Duodenal mucosa (tissue), 2 donors: ENCODE measurements around the gene DPF3.

Experiments used
- H3K27ac ChIP-seq: one replicate; pipeline ENCODE4 v1.7.0; 2013; ENCODE audit warnings: low read depth, low read length
- H3K27me3 ChIP-seq, 2 donors: one replicate each; pipeline ENCODE4 v1.7.0; 2013; ENCODE audit warnings: low read length in 2 of 2, control low read depth in 1 of 2; ENCODE audit not compliant: insufficient read depth in 2 of 2, control insufficient read depth in 1 of 2
- H3K36me3 ChIP-seq, 2 donors: one replicate each; pipeline ENCODE4 v1.7.0; 2013; ENCODE audit warnings: low read length in 2 of 2, control low read depth in 1 of 2; ENCODE audit not compliant: insufficient read depth in 2 of 2, control insufficient read depth in 1 of 2
- H3K4me1 ChIP-seq, 2 donors: one replicate each; pipeline ENCODE4 v1.7.0; 2013; ENCODE audit warnings: low read length in 2 of 2, control low read depth in 1 of 2; ENCODE audit not compliant: insufficient read depth in 2 of 2, control insufficient read depth in 1 of 2
- H3K4me3 ChIP-seq, 2 donors: one replicate each; pipeline ENCODE4 v1.7.0; 2013; ENCODE audit warnings: low read length in 2 of 2, low read depth in 1 of 2
- H3K9ac ChIP-seq, 2 donors: one replicate each; pipeline ENCODE4 v1.7.0; 2013; ENCODE audit warnings: low read length in 2 of 2, low read depth in 1 of 2
- H3K9me3 ChIP-seq, 2 donors: one replicate each; pipeline ENCODE4 v1.7.0; 2013; ENCODE audit warnings: low read length in 2 of 2, control low read depth in 1 of 2; ENCODE audit not compliant: control insufficient read depth in 1 of 2

Gene DPF3

GRCh38 chr14:72590577-72590976 lies 303.3 kb downstream of the DPF3 start:
- Histone ChIP-seq H3K36me3 (no peaks in the 10 kb centered on the region), H3K9ac (no peak overlapping the region), H3K9me3 (no peaks in the 10 kb centered on the region), H3K27me3 (no peaks in the 10 kb centered on the region), H3K4me1 (no peaks in the 10 kb centered on the region), H3K4me3 (no peak overlapping the region), H3K27ac (no peak overlapping the region)

GRCh38 chr14:72589652-72590051 lies 304.2 kb downstream of the DPF3 start:
- no peaks in the 10 kb centered on the region for H3K27me3 ChIP-seq
- no peaks in the 10 kb centered on the region for H3K36me3 ChIP-seq
- H3K27ac ChIP-seq: no peak overlapping the region

GRCh38 chr14:72588521-72588920 lies 305.4 kb downstream of the DPF3 start:
- no peaks in the 10 kb centered on the region for H3K36me3 ChIP-seq
- H3K9ac ChIP-seq: no peak overlapping the region
- H3K4me3 ChIP-seq: no peak overlapping the region
- H3K4me1 ChIP-seq: no peaks in the 10 kb centered on the region
- H3K27me3 ChIP-seq: no peaks in the 10 kb centered on the region
- H3K9me3 ChIP-seq: no peaks in the 10 kb centered on the region
- H3K27ac ChIP-seq: no peak overlapping the region

More at GRCh38 chr14:72589652-72590051, 304.2 kb downstream of the DPF3 start:
- no peak overlapping the region for H3K4me3 ChIP-seq
- no peak overlapping the region for H3K9ac ChIP-seq
- H3K9me3 ChIP-seq: no peaks in the 10 kb centered on the region
- no peaks in the 10 kb centered on the region for H3K4me1 ChIP-seq

GRCh38 chr14:72583316-72584272 lies 310.3 kb downstream of the DPF3 start:
- no peak overlapping the region for H3K27ac ChIP-seq
- H3K36me3 ChIP-seq: no peaks in the 10 kb centered on the region
- H3K9ac ChIP-seq: no peak overlapping the region
- H3K4me1 ChIP-seq: no peaks in the 10 kb centered on the region
- no peaks in the 10 kb centered on the region for H3K9me3 ChIP-seq
- H3K4me3 ChIP-seq: no peak overlapping the region
- H3K27me3 ChIP-seq: no peaks in the 10 kb centered on the region

GRCh38 chr14:72582582-72582981 lies 311.3 kb downstream of the DPF3 start:
- H3K9ac ChIP-seq: no peak overlapping the region
- no peaks in the 10 kb centered on the region for H3K36me3 ChIP-seq
- H3K9me3 ChIP-seq: no peaks in the 10 kb centered on the region
- H3K27me3 ChIP-seq: no peaks in the 10 kb centered on the region
- H3K4me1 ChIP-seq: no peaks in the 10 kb centered on the region
- H3K4me3 ChIP-seq: no peak overlapping the region
- H3K27ac ChIP-seq: no peak overlapping the region

GRCh38 chr14:72578514-72578913 lies 315.4 kb downstream of the DPF3 start:
- Histone ChIP-seq H3K36me3 (no peaks in the 10 kb centered on the region), H3K4me3 (no peak overlapping the region), H3K4me1 (no peaks in the 10 kb centered on the region), H3K27ac (no peak overlapping the region), H3K27me3 (peaks cover 0 to 3% of the 10 kb centered on the region in 2 donors), H3K9ac (no peak overlapping the region), H3K9me3 (no peaks in the 10 kb centered on the region)

GRCh38 chr14:72577521-72577920 lies 316.4 kb downstream of the DPF3 start:
- H3K9me3 ChIP-seq: no peaks in the 10 kb centered on the region
- no peak overlapping the region for H3K4me3 ChIP-seq
- H3K9ac ChIP-seq: no peak overlapping the region
- H3K36me3 ChIP-seq: no peaks in the 10 kb centered on the region
- peaks cover 0 to 3% of the 10 kb centered on the region in 2 donors for H3K27me3 ChIP-seq
- no peaks in the 10 kb centered on the region for H3K4me1 ChIP-seq
- H3K27ac ChIP-seq: no peak overlapping the region

- H3K9me3 ChIP-seq: no peaks in the 10 kb centered on the region
- H3K4me3 ChIP-seq: no peak overlapping the region
- H3K9ac ChIP-seq: no peak overlapping the region
Measured at GRCh38 chr14:72576258-72576657, 317.6 kb downstream of the DPF3 start.

GRCh38 chr14:72574715-72575114 lies 319.2 kb downstream of the DPF3 start:
- no peaks in the 10 kb centered on the region for H3K9me3 ChIP-seq
- no peak overlapping the region for H3K27ac ChIP-seq
- no peak overlapping the region for H3K9ac ChIP-seq
- H3K4me1 ChIP-seq: no peaks in the 10 kb centered on the region
- H3K27me3 ChIP-seq: peaks cover 0 to 3% of the 10 kb centered on the region in 2 donors
- no peak overlapping the region for H3K4me3 ChIP-seq
- no peaks in the 10 kb centered on the region for H3K36me3 ChIP-seq

More at GRCh38 chr14:72576258-72576657, 317.6 kb downstream of the DPF3 start:
- peaks cover 0 to 3% of the 10 kb centered on the region in 2 donors for H3K27me3 ChIP-seq
- no peak overlapping the region for H3K27ac ChIP-seq
- H3K36me3 ChIP-seq: no peaks in the 10 kb centered on the region
- H3K4me1 ChIP-seq: no peaks in the 10 kb centered on the region

GRCh38 chr14:72573725-72574417 lies 320.0 kb downstream of the DPF3 start:
- no peaks in the 10 kb centered on the region for H3K9me3 ChIP-seq
- no peak overlapping the region for H3K4me3 ChIP-seq
- H3K27ac ChIP-seq: no peak overlapping the region
- peaks cover 0 to 3% of the 10 kb centered on the region in 2 donors for H3K27me3 ChIP-seq
- H3K36me3 ChIP-seq: no peaks in the 10 kb centered on the region
- no peak overlapping the region for H3K9ac ChIP-seq
- H3K4me1 ChIP-seq: no peaks in the 10 kb centered on the region
